GM12873 (cell line): Measurements from ENCODE around the gene PXN.

Experiments
- TF ChIP-seq, protein P1 (sequence below): IDR thresholded peaks from 2 replicates; pipeline ENCODE4 v1.5.1; 2012; ENCODE audit warnings: low read depth, mild to moderate bottlenecking, moderate library complexity, low read length, control low read depth; ENCODE audit not compliant: insufficient read depth; ENCODE audit errors: missing control alignments

Gene PXN

DNA sequence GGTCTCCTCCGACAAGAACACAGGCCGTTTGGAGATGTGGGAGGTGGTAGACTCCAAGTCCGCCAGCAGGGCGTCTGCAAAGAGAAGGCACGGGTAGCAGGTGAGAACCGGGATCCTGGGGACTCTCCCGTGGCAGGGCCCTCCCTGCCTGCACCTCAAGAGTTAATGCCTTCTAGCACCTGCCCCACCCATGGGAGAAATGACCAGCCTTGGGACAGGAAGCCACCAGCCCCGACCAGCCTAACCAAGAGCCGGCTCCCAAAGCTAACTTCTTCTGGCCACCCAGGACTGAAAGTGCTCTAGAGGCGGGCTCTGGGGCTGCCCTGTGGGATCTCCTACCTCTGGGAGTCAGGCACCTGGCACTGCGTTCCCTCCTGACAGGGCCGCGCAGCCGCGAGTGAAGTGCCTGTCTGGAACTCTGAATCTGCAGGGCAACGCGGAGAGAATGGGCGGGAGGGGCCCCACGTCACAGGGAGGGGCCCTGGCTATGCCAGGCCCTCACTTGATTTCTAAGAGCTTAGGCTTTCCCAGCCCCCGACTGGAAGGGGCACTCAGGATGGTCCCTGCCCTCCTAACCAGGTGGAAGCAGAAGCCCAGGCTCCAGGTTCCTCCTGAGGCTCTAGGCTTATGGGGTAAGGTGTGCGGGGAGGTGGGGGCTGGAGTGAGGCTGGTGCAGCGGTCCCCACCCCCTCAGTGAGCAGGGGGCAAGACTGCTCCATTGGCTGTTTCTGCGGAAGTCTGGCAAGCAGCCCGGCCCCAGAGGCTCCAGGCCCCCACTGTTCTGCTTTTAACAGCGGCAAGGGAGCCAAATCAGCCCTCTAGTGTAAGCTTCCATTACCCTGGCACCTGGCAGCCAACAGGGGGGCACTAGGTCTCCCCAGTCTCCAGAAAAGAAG, 41.0 kb downstream of the PXN start:
- TF ChIP-seq, protein P1, sequence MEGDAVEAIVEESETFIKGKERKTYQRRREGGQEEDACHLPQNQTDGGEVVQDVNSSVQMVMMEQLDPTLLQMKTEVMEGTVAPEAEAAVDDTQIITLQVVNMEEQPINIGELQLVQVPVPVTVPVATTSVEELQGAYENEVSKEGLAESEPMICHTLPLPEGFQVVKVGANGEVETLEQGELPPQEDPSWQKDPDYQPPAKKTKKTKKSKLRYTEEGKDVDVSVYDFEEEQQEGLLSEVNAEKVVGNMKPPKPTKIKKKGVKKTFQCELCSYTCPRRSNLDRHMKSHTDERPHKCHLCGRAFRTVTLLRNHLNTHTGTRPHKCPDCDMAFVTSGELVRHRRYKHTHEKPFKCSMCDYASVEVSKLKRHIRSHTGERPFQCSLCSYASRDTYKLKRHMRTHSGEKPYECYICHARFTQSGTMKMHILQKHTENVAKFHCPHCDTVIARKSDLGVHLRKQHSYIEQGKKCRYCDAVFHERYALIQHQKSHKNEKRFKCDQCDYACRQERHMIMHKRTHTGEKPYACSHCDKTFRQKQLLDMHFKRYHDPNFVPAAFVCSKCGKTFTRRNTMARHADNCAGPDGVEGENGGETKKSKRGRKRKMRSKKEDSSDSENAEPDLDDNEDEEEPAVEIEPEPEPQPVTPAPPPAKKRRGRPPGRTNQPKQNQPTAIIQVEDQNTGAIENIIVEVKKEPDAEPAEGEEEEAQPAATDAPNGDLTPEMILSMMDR = no peak

DNA sequence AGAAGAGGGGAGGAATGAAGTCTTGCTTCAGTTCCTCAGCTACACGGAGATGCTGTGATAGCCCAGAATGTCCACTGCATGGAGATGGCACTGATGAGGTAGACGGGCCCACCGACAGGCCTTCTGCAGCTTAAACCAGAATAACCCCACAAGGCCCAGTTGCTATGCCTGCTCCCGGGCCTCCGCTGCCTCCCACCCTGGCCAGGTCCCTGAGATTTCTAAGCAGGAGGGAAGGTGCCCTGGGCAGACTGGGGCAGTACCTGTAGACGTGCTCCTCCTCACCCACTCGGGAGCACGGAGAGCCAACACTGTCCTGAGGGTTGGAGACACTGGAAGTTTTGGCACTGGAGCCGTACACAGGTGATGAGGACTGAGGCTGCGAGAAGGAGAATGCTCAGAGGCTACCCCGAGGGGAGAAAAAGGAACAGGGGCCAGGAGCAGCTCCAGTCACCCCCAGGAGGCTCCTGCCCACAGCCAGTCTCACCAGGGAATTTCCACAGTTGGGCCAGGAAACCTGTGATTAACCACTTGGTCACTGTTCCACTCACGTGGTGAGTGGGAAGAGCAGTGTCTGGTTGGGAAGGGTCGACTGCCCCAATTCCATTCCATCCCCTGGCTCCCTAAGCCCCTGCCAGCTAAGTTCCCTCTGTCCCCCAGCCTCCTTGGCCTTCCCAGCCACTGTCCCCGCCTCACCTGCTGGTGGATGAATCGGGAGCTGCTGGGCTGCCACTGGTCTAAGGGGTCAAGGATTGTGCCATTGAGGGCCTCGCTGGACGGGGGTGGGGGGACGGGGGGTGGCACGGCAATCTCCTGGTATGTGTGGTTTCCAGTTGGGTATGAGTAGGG, 41.8 kb downstream of the PXN start:
- TF ChIP-seq, protein P1 = no peak

DNA sequence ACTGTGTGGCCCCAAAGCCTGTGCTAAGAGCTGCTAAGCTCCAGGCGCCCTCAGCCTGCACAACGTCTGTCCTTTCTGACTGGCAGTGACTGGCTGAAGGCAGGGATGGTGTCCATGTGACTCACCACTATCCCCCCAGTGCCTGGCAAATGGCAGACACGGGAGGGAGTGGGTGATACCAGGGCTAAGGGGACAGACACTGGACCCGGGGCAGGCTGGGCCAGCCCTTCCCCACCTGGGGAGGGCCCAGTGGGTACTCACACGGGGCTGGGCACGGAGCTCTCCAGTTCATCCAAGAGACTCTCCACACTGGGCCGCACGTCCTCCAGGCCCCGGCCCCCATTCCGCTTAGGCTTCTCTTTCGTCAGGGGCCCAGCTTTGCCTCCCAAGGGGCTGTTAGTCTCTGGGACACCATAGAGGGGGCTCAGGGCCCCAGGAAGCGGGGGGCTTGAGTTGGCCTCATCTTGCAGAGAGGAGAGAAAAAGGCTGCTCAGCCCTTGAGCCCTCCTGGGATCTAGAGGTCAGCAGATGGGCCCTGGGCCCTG, 43.2 kb downstream of the PXN start:
- TF ChIP-seq, protein P1 = no peak

DNA sequence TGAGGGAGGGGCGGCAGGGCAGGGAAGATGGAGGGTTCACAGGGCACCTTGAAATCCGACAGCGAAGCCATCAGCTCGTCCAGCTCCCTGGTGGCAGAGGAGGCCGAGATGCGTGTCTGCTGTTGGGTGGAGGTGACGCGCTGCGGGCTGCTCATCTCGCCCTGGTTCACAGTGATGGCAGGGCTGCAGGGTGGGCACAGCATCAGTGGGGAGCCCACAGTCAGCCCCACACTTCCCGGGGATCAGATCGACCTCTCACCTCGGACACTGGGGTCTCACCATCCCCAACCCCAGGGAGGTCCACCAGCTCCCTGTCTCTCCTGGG, 44.0 kb downstream of the PXN start:
- TF ChIP-seq, protein P1 = no peak

DNA sequence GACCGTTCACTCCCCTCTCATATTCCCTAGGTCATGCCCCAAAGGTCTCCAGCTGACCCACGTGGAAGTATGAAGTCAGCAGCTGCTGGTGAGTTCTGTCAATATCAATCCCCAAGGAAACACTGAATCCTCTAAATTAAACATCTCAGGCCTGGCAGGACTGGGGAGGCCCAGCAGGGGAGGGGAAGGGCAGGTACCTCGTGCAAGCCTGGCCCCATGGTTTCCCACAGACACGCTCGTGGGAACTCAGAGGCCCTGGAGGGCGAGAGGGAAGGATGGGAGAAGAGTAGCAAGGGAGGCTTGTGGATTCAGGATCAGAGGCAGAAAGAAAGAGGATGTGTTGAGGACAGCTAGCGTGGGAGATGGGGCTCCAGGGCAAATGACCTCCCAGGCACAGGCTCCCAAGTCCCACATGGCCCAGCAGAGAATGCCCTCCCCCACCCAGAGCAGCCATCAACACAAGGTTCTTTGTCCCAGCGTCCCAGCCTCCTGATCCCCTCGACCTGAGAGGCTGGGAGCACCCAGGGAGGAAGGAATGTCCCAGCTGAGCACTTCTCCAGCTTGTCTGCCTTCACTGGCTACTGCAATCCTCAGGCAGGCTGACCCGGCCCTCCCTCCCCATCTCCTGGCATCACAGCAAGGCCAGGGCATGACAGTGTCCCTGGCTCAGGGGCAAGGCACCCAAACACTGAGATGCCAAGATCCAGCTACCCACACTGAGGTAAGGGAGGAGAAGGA, 44.5 kb downstream of the PXN start:
- TF ChIP-seq, protein P1 = no peak

DNA sequence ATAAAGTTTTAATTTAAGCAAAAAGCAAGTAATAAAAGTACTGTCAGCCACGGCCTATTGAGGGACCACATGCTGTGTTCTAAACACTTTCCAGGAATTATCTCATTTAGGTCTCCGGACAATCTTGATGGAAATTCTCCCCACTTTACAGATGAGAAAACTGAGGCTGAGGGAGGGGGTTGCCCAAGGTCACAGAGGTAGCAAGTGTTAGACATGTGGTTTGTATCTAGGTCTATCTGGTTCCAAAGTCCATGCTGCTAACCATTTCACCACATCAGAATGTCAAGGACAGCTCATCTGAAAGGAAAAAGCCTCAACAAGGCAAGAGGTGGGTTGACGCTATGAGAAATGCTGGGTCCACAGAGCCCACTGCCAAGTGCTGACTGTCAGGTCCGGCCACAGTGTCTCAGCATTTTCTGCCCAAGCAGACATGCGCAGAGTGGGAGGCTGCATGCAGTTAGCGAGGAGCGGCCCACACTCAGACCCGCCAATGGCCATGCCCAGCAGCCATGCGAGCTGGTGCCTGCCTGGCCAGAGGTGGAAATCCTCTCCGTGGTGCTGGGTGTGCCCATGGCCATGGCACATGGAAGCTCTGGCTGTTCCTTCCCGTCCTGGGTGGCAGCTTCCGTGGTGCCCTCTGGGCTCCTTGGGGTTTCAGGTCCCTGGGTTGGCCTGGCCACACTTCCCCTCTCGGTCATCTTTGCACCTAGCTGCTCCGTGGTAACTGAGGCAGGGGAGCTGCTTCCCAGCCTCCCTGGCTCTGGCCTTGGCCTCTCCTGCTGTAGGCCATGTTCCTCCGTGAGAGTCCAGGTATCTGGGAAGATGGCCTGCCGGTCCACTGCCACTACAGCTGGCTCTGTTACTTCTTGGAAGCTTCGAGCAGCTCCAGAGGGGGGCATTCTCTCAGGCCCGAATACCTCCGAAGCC, 46.6 kb downstream of the PXN start:
- TF ChIP-seq, protein P1 = no peak
